HepG2 (cell line): ENCODE data around the gene GPR137. TPM values are rescaled to one million over a fixed set of nuclear protein-coding genes. Genes with fewer than 3 reads are reported as not detected.

Source experiments
- ATAC-seq: fragments of 200-7000 bp; cut with Tn5 transposase; 3 replicates; pipeline ENCODE4 v1.9.1; 2020; ENCODE audit warnings: mild to moderate bottlenecking, moderate library complexity
- BruUV-seq: library from RNA; stranded (reverse); fragments of 400-500 nt; replicated peaks from 2 replicates; lab custom pipeline; 2021; lab: Mats Ljungman, UMichigan
- CTCF ChIA-PET: fragments of 300-600 bp; formaldehyde crosslinking; extraction: SDS; loops from one replicate; lab custom pipeline; 2021; ENCODE audit warnings: low total read pairs, inconsistent platforms, low intra/inter-chr PET ratio; lab: Yijun Ruan, JAX
- POLR2A ChIA-PET: fragments of 350-600 bp; sonication (Branson Sonifier 250); formaldehyde crosslinking; loops from one replicate; lab custom pipeline; 2020; ENCODE audit warnings: antibody characterized with exemption, inconsistent platforms; lab: Yijun Ruan, JAX
- DNase-seq: peaks from one replicate; pipeline ENCODE4 v3.0.0-alpha.2; 2015; ENCODE audit warnings: low spot score
- FAIRE-seq: peaks from 3 replicates; lab custom pipeline; 2011; peaks lifted over from hg19 to GRCh38; lab: Jason Lieb, UNC
- H2AFZ ChIP-seq: one replicate; pipeline ENCODE4 v1.6.1; 2011; ENCODE audit warnings: low read length, inconsistent platforms
- H3K27ac ChIP-seq: fragments of 300-600 bp; 3 replicates; pipeline ENCODE4 v1.8.0; 2011; ENCODE audit warnings: mixed run types, mild to moderate bottlenecking, mixed read lengths, low read length, inconsistent platforms; ENCODE audit not compliant: insufficient read depth; ENCODE audit errors: extremely low read length
- H3K27me3 ChIP-seq, 2 experiments: fragments of 200-600 bp in 1 of 2; 2 replicates in 1 of 2; 3 replicates in 1 of 2; pipeline versions ENCODE4 v1.6.0 to v1.8.0; 2011; ENCODE audit warnings: low read length in 2 of 2, mild to moderate bottlenecking in 2 of 2, moderate library complexity in 2 of 2, inconsistent platforms in 1 of 2; ENCODE audit not compliant: insufficient read depth in 2 of 2, control insufficient read depth in 1 of 2
- H3K36me3 ChIP-seq, 2 experiments: fragments of 200-600 bp in 1 of 2; replicated peaks in 1 of 2; 2 replicates in 1 of 2; 3 replicates in 1 of 2; pipeline versions ENCODE4 v1.5.1 to v1.8.0; 2011; ENCODE audit warnings: low read length in 2 of 2, inconsistent platforms in 1 of 2; ENCODE audit not compliant: insufficient read depth in 2 of 2, control insufficient read depth in 1 of 2
- H3K4me1 ChIP-seq: 2 replicates; pipeline ENCODE4 v1.5.1; 2012; ENCODE audit warnings: low read length, inconsistent platforms; ENCODE audit not compliant: insufficient read depth
- H3K4me2 ChIP-seq: 2 replicates; pipeline ENCODE4 v1.6.0; 2011; ENCODE audit warnings: low read depth, low read length, inconsistent platforms
- H3K4me3 ChIP-seq, 3 experiments: fragments of 200-600 bp in 1 of 3; sonication (generic), shearing (Covaris generic) in 1 of 3; replicated peaks in 1 of 3; 2 replicates each; pipeline ENCODE4 v1.5.1; 2011 to 2016; ENCODE audit warnings: low read length in 3 of 3, inconsistent platforms in 2 of 3, low read depth in 2 of 3, mild to moderate bottlenecking in 2 of 3, control low read depth in 1 of 3, mixed read lengths in 1 of 3; ENCODE audit not compliant: insufficient read depth in 1 of 3
- H3K79me2 ChIP-seq: one replicate; pipeline ENCODE4 v1.6.1; 2011; ENCODE audit warnings: low read length, inconsistent platforms; ENCODE audit not compliant: insufficient read depth
- H3K9ac ChIP-seq: 2 replicates; pipeline ENCODE4 v1.6.0; 2011; ENCODE audit warnings: mild to moderate bottlenecking, low read depth, low read length, inconsistent platforms; ENCODE audit not compliant: insufficient read depth
- H3K9me3 ChIP-seq: 2 replicates; pipeline ENCODE4 v1.5.1; 2012; ENCODE audit warnings: mild to moderate bottlenecking, low read length
- H4K20me1 ChIP-seq: 2 replicates; pipeline ENCODE4 v1.6.0; 2011; ENCODE audit warnings: inconsistent platforms, mild to moderate bottlenecking, low read length, moderate library complexity; ENCODE audit not compliant: insufficient read depth
- HDAC1 ChIP-seq: sonication (generic); formaldehyde crosslinking; IDR thresholded peaks from 2 replicates; pipeline ENCODE4 v1.5.1; 2020; ENCODE audit warnings: mild to moderate bottlenecking, missing genetic modification reagents
- RBAK ChIP-seq: sonication (generic); formaldehyde crosslinking; IDR thresholded peaks from 2 replicates; pipeline ENCODE4 v1.5.1; 2020; ENCODE audit warnings: mild to moderate bottlenecking, missing genetic modification reagents
- SETDB1 ChIP-seq: sonication (generic); formaldehyde crosslinking; IDR thresholded peaks from 2 replicates; pipeline ENCODE4 v1.5.1; 2020; ENCODE audit warnings: missing genetic modification reagents, mild to moderate bottlenecking, borderline replicate concordance
- ZNF260 ChIP-seq: sonication (generic); formaldehyde crosslinking; IDR thresholded peaks from 2 replicates; pipeline ENCODE4 v1.4.0; 2020; ENCODE audit warnings: missing genetic modification reagents, low read depth, mild to moderate bottlenecking, borderline replicate concordance
- ZNF343 ChIP-seq: sonication (generic); formaldehyde crosslinking; IDR thresholded peaks from 2 replicates; pipeline ENCODE4 v1.4.0; 2020; ENCODE audit warnings: mild to moderate bottlenecking, missing genetic modification reagents
- ZNF556 ChIP-seq: sonication (generic); formaldehyde crosslinking; IDR thresholded peaks from 2 replicates; pipeline ENCODE4 v1.4.0; 2020; ENCODE audit warnings: mild to moderate bottlenecking, missing genetic modification reagents, borderline replicate concordance
- ZNF761 ChIP-seq: sonication (generic); formaldehyde crosslinking; conservative IDR thresholded peaks from 2 replicates; pipeline ENCODE4 v1.4.0; 2020; ENCODE audit warnings: mild to moderate bottlenecking, missing genetic modification reagents
- WGBS: methylation state at CpG from one replicate; pipeline ENCODE4 v1.1.6; 2017; ENCODE audit warnings: low lambda C conversion rate; 5-methylcytosine and 5-hydroxymethylcytosine counted together
- in situ Hi-C: cut with HindIII; loops from 2 replicates; pipeline ENCODE4 v1.10.0; 2017; ENCODE audit warnings: low pct_unique_long_range_greater_than_20kb; ENCODE audit not compliant: extremely low pct_ligation_motif_present
- intact Hi-C: fragments of 100-400 bp; cut with micrococcal nuclease; formaldehyde crosslinking; loops from one replicate; pipeline ENCODE4 v1.10.0; 2022; ENCODE audit not compliant: unreplicated experiment
- polyA plus RNA-seq, 8 experiments: library from polyadenylated mRNA; depleted of rRNA in 3 of 8; stranded (reverse) in 7 of 8; unstranded in 1 of 8; fragments of >200 nt; fragmentation: Illumina TruSeq in 4 of 8; extraction: Trizol in 4 of 8; gene quantifications; 2 replicates each; pipeline versions ENCODE4 v1.2.1 to v1.2.3, GENCODE V29; 2011 to 2016; ENCODE audit warnings: low read depth in 4 of 8, missing spikeins in 1 of 8, mixed read lengths in 1 of 8; ENCODE audit not compliant: insufficient read depth in 1 of 8
- total RNA-seq, 5 experiments: library from RNA; depleted of rRNA; stranded (reverse); fragments of >200 nt; fragmentation: Illumina TruSeq; extraction: Trizol; gene quantifications; 2 replicates each; pipeline ENCODE4 v1.2.3, GENCODE V29; 2016; ENCODE audit warnings: low read depth in 1 of 5
- TF ChIP-seq, protein P1 (sequence below): sonication (generic); formaldehyde crosslinking; IDR thresholded peaks from 2 replicates; pipeline ENCODE4 v1.8.1; 2022; ENCODE audit warnings: low read depth, mild to moderate bottlenecking, missing genetic modification reagents

Gene GPR137
- total and polyA plus RNA-seq, 2 of the 13 experiments (the other 11 are each of a cell fraction or from before 2014, with no cell fraction given) = 8.5 to 13.2 TPM

DNA sequence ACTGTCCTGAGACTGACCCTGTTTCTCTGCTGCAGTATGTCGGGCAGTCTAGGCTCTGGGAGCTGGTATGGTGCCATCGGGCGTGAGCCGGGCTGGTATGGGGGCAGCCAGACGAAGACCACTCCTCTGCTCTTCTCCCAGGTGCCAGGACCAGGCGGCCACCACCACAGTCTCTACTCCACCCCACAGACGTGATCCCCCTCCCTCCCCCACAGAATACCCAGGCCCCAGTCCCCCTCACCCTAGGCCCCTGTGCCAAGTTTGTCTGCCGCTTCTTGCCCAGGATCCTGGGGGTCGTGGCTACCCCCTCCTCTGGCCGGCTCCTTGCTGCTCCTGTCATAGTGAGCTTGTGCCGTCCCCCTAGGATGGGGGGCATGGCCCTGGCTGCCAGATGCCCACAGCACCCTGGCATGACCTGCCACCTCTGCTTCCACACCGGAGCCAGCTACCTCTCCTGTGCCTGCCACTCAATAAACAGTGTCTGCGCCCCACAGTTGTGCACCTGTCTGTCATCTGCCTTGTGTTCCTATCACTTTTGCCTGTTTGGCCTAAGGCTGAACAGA lies 3.4 kb downstream of the GPR137 start:
- CTCF ChIA-PET = no interaction called here
- no TSS peak for BruUV-seq
- Histone ChIP-seq H3K79me2 (no peaks in the 10 kb centered on the region), H3K4me3 (no peak overlapping the region), H3K9ac (no peak overlapping the region), H3K4me2 (no peak overlapping the region), H4K20me1 (no peaks in the 10 kb centered on the region), H3K27ac (no peak overlapping the region), H3K9me3 (no peaks in the 10 kb centered on the region), H2AFZ (no peak overlapping the region), H3K36me3 (no peaks in the 10 kb centered on the region), H3K4me1 (peaks cover 23% of the 10 kb centered on the region; the same call in 1 of the 2 replicates), H3K27me3 (peaks cover 13 to 39% of the 10 kb centered on the region in 2 experiments)
- no peak for ATAC-seq
- in situ Hi-C loops = no loop called here
- intact Hi-C loops = no loop called here
- no peak for TF ChIP-seq ZNF556
- TF ChIP-seq RBAK (CRISPR knock-in tag) = no peak
- no peak for TF ChIP-seq SETDB1 (CRISPR knock-in tag)
- TF ChIP-seq ZNF260 = no peak
- no peak for TF ChIP-seq ZNF343 (CRISPR knock-in tag)
- TF ChIP-seq, protein P1, sequence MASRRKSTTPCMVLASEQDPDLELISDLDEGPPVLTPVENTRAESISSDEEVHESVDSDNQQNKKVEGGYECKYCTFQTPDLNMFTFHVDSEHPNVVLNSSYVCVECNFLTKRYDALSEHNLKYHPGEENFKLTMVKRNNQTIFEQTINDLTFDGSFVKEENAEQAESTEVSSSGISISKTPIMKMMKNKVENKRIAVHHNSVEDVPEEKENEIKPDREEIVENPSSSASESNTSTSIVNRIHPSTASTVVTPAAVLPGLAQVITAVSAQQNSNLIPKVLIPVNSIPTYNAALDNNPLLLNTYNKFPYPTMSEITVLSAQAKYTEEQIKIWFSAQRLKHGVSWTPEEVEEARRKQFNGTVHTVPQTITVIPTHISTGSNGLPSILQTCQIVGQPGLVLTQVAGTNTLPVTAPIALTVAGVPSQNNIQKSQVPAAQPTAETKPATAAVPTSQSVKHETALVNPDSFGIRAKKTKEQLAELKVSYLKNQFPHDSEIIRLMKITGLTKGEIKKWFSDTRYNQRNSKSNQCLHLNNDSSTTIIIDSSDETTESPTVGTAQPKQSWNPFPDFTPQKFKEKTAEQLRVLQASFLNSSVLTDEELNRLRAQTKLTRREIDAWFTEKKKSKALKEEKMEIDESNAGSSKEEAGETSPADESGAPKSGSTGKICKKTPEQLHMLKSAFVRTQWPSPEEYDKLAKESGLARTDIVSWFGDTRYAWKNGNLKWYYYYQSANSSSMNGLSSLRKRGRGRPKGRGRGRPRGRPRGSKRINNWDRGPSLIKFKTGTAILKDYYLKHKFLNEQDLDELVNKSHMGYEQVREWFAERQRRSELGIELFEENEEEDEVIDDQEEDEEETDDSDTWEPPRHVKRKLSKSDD = no peak
- TF ChIP-seq ZNF761 = no peak
- TF ChIP-seq HDAC1 (CRISPR knock-in tag) = no peak
- no peak for DNase-seq
- POLR2A ChIA-PET = interaction anchor here (1.0 to 2.0 kb wide), 2 partner anchors 18 to 48 kb away, joined by 4 to 11 read pairs; no protein-coding TSS in a partner anchor
- FAIRE-seq = no peak
- WGBS = 67% methylated on average over 4 of the region's 13 CpGs
